HepG2 (cell line): ENCODE measurements around the gene MUTYH. TPM values are rescaled to one million over a fixed set of nuclear protein-coding genes. Genes with fewer than 3 reads are reported as not detected.

ENCODE experiments used
- ESRRA ChIP-seq: sonication (generic); formaldehyde crosslinking; IDR thresholded peaks from 2 replicates; pipeline ENCODE4 v1.5.1; 2020; ENCODE audit warnings: mild to moderate bottlenecking, low read depth, missing genetic modification reagents
- FIP1L1 ChIP-seq: fragments of 200-400 bp; formaldehyde crosslinking; IDR thresholded peaks from 2 replicates; pipeline ENCODE4 v1.6.1; 2018; ENCODE audit warnings: low read depth, mild to moderate bottlenecking, low read length, moderate library complexity, borderline replicate concordance; ENCODE audit not compliant: insufficient read depth
- HNRNPUL1 ChIP-seq: fragments of 200-400 bp; formaldehyde crosslinking; IDR thresholded peaks from 2 replicates; pipeline ENCODE4 v1.6.1; 2017; ENCODE audit warnings: low read depth, mild to moderate bottlenecking, low read length, moderate library complexity
- IKZF4 ChIP-seq: sonication (generic); formaldehyde crosslinking; IDR thresholded peaks from 2 replicates; pipeline ENCODE4 v1.5.1; 2020; ENCODE audit warnings: borderline replicate concordance, mild to moderate bottlenecking, low read depth, missing genetic modification reagents; ENCODE audit errors: not compliant biosample characterization
- KAT8 ChIP-seq: IDR thresholded peaks from 2 replicates; pipeline ENCODE4 v1.6.1; 2016; ENCODE audit warnings: missing genetic modification reagents, missing compliant biosample characterization
- MAFG ChIP-seq: sonication (generic); formaldehyde crosslinking; IDR thresholded peaks from 2 replicates; pipeline ENCODE4 v1.5.1; 2020; ENCODE audit warnings: mild to moderate bottlenecking, missing genetic modification reagents
- MAFK ChIP-seq, 2 experiments: IDR thresholded peaks in 1 of 2; conservative IDR thresholded peaks in 1 of 2; 2 replicates each; pipeline ENCODE4 v1.6.1; 2011; ENCODE audit warnings: improper control_type of control experiment in 2 of 2, low read length in 2 of 2
- MIXL1 ChIP-seq: IDR thresholded peaks from 2 replicates; pipeline ENCODE4 v1.6.1; 2016
- NFAT5 ChIP-seq: sonication (generic); formaldehyde crosslinking; IDR thresholded peaks from 2 replicates; pipeline ENCODE4 v1.4.0; 2020; ENCODE audit warnings: missing genetic modification reagents
- NKX3-1 ChIP-seq: sonication (generic); formaldehyde crosslinking; IDR thresholded peaks from 2 replicates; pipeline ENCODE4 v1.5.0; 2020; ENCODE audit warnings: missing genetic modification reagents
- POLR2A ChIP-seq, 2 experiments: IDR thresholded peaks; 2 replicates each; pipeline ENCODE4 v1.6.1; 2011; ENCODE audit warnings: low read depth in 2 of 2, low read length in 2 of 2, mild to moderate bottlenecking in 1 of 2, moderate library complexity in 1 of 2; ENCODE audit not compliant: insufficient read depth in 1 of 2
- SETDB1 ChIP-seq: sonication (generic); formaldehyde crosslinking; IDR thresholded peaks from 2 replicates; pipeline ENCODE4 v1.5.1; 2020; ENCODE audit warnings: missing genetic modification reagents, mild to moderate bottlenecking, borderline replicate concordance
- TERF1 ChIP-seq: sonication (generic); formaldehyde crosslinking; IDR thresholded peaks from 2 replicates; pipeline ENCODE4 v1.8.0; 2022; ENCODE audit warnings: mild to moderate bottlenecking, missing genetic modification reagents, moderate library complexity
- TGIF2 ChIP-seq: IDR thresholded peaks from 2 replicates; pipeline ENCODE4 v1.6.1; 2016; ENCODE audit warnings: control low read depth, missing compliant biosample characterization
- USF2 ChIP-seq, 2 experiments: sonication (generic) in 1 of 2; formaldehyde crosslinking in 1 of 2; IDR thresholded peaks; 2 replicates each; pipeline versions ENCODE4 v1.5.1 to v1.6.1; 2011 to 2020; ENCODE audit warnings: borderline replicate concordance in 1 of 2, low read depth in 1 of 2, low read length in 1 of 2, mild to moderate bottlenecking in 1 of 2, missing genetic modification reagents in 1 of 2, moderate library complexity in 1 of 2
- ZBTB7A ChIP-seq: sonication (generic); formaldehyde crosslinking; IDR thresholded peaks from 2 replicates; pipeline ENCODE4 v1.8.0; 2022; ENCODE audit warnings: mild to moderate bottlenecking, missing genetic modification reagents
- ZFAT ChIP-seq: sonication (generic); formaldehyde crosslinking; conservative IDR thresholded peaks from 2 replicates; pipeline ENCODE4 v1.8.1; 2023; ENCODE audit warnings: missing genetic modification reagents, inconsistent platforms
- ZNF251 ChIP-seq: sonication (generic); formaldehyde crosslinking; IDR thresholded peaks from 2 replicates; pipeline ENCODE4 v1.9.0; 2021; ENCODE audit warnings: mild to moderate bottlenecking, missing genetic modification reagents
- ZNF720 ChIP-seq: sonication (generic); formaldehyde crosslinking; IDR thresholded peaks from 2 replicates; pipeline ENCODE4 v1.4.0; 2020; ENCODE audit warnings: missing genetic modification reagents
- ZNF777 ChIP-seq: sonication (generic); formaldehyde crosslinking; IDR thresholded peaks from 2 replicates; pipeline ENCODE4 v1.4.0; 2020; ENCODE audit warnings: missing genetic modification reagents
- ZNF788 ChIP-seq: sonication (generic); formaldehyde crosslinking; IDR thresholded peaks from 2 replicates; pipeline ENCODE4 v1.5.0; 2020; ENCODE audit warnings: mild to moderate bottlenecking, missing genetic modification reagents, borderline replicate concordance
- ZNF790 ChIP-seq: sonication (generic); formaldehyde crosslinking; IDR thresholded peaks from 2 replicates; pipeline ENCODE4 v1.8.0; 2022; ENCODE audit warnings: missing genetic modification reagents, mild to moderate bottlenecking, borderline replicate concordance
- ZNF891 ChIP-seq: sonication (generic); formaldehyde crosslinking; IDR thresholded peaks from 2 replicates; pipeline ENCODE4 v1.5.0; 2020; ENCODE audit warnings: mild to moderate bottlenecking, missing genetic modification reagents
- polyA plus RNA-seq, 8 experiments: library from polyadenylated mRNA; depleted of rRNA in 3 of 8; stranded (reverse) in 7 of 8; unstranded in 1 of 8; fragments of >200 nt; fragmentation: Illumina TruSeq in 4 of 8; extraction: Trizol in 4 of 8; gene quantifications; 2 replicates each; pipeline versions ENCODE4 v1.2.1 to v1.2.3, GENCODE V29; 2011 to 2016; ENCODE audit warnings: low read depth in 4 of 8, missing spikeins in 1 of 8, mixed read lengths in 1 of 8; ENCODE audit not compliant: insufficient read depth in 1 of 8
- total RNA-seq, 5 experiments: library from RNA; depleted of rRNA; stranded (reverse); fragments of >200 nt; fragmentation: Illumina TruSeq; extraction: Trizol; gene quantifications; 2 replicates each; pipeline ENCODE4 v1.2.3, GENCODE V29; 2016; ENCODE audit warnings: low read depth in 1 of 5

Gene MUTYH
- total and polyA plus RNA-seq, 2 of the 13 experiments (the other 11 are each of a cell fraction or from before 2014, with no cell fraction given), result 16.3 to 17.1 TPM

GRCh38 chr1:45340816-45341466 lies 701 bp upstream of the MUTYH start (continued):
- TF ChIP-seq NFAT5 (CRISPR knock-in tag) (no peak), MAFG (CRISPR knock-in tag) (no peak), NKX3-1 (CRISPR knock-in tag) (no peak), KAT8 (CRISPR knock-in tag) (no peak), ZNF251 (no peak), IKZF4 (CRISPR knock-in tag) (no peak), TERF1 (CRISPR knock-in tag) (no peak), USF2 (IDR thresholded peaks at IDR 0.05; ENCODE audit: low read depth, low read length) (no peak), USF2 (CRISPR knock-in tag; IDR thresholded peaks at IDR 0.05; ENCODE audit: borderline replicate concordance) (no peak), HNRNPUL1 (no peak), ZNF790 (CRISPR knock-in tag) (no peak), ZNF891 (CRISPR knock-in tag) (no peak), FIP1L1 (no peak), ZNF788 (0 out of 2 replicates have a peak, but pooled peaks have one; percentile 37), TGIF2 (no peak), ZNF777 (CRISPR knock-in tag) (no peak), ZFAT (CRISPR knock-in tag) (no peak), ZBTB7A (CRISPR knock-in tag) (no peak), MIXL1 (CRISPR knock-in tag) (no peak), MAFK (conservative IDR thresholded peaks at IDR 0.05 in 1 of 2, IDR thresholded peaks at IDR 0.05 in 1 of 2; ENCODE audit: low read length in 2 of 2) (no peak), ZNF720 (CRISPR knock-in tag) (no peak), ESRRA (CRISPR knock-in tag) (no peak), SETDB1 (CRISPR knock-in tag) (no peak), POLR2A (IDR thresholded peaks at IDR 0.05; ENCODE audit: insufficient read depth in 1 of 2, low read depth in 2 of 2, low read length in 2 of 2) (peak in 1 of 2 experiments; percentile 27; a peak in 1 of 4 replicates)
